GM21367 (cell line): ENCODE measurements around the gene TTC7B.

Experiments used
- ATAC-seq: cut with Tn5 transposase; IDR thresholded peaks from one replicate; pipeline ENCODE4 v1.9.1; 2021; ENCODE audit not compliant: unreplicated experiment

TTC7B gene

GRCh38 chr14:90518069-90518940, 297.9 kb downstream of the TTC7B start:
- ATAC-seq: no peak

GRCh38 chr14:90517076-90517841, 299.0 kb downstream of the TTC7B start:
- no peak for ATAC-seq

- ATAC-seq: no peak
These were observed 301.7 kb downstream of the TTC7B start for GRCh38 chr14:90514566-90514965.

- no peak for ATAC-seq
These were observed 302.2 kb downstream of the TTC7B start for GRCh38 chr14:90514015-90514398.

GRCh38 chr14:90513161-90514014, 302.8 kb downstream of the TTC7B start:
- ATAC-seq: no peak

- ATAC-seq: no peak
These were observed 303.8 kb downstream of the TTC7B start for GRCh38 chr14:90512329-90512991.

- ATAC-seq: no peak
These were observed 304.4 kb downstream of the TTC7B start for GRCh38 chr14:90511795-90512328.

- ATAC-seq: no peak
These were observed 305.0 kb downstream of the TTC7B start for GRCh38 chr14:90511252-90511651.

- no peak for ATAC-seq
These were observed 306.1 kb downstream of the TTC7B start for GRCh38 chr14:90510159-90510558.

- ATAC-seq: no peak
These were observed 306.8 kb downstream of the TTC7B start for GRCh38 chr14:90509403-90509802.

- ATAC-seq: no peak
These were observed 307.5 kb downstream of the TTC7B start for GRCh38 chr14:90508536-90509254.

GRCh38 chr14:90508036-90508435, 308.2 kb downstream of the TTC7B start:
- no peak for ATAC-seq

- ATAC-seq: no peak
These were observed 308.8 kb downstream of the TTC7B start for GRCh38 chr14:90507428-90507827.

GRCh38 chr14:90506748-90507147, 309.5 kb downstream of the TTC7B start:
- ATAC-seq: no peak

GRCh38 chr14:90505531-90505930, 310.7 kb downstream of the TTC7B start:
- no peak for ATAC-seq

- no peak for ATAC-seq
These were observed 311.6 kb downstream of the TTC7B start for GRCh38 chr14:90504643-90505042.

GRCh38 chr14:90503582-90503981, 312.6 kb downstream of the TTC7B start:
- ATAC-seq: no peak

- no peak for ATAC-seq
These were observed 313.5 kb downstream of the TTC7B start for GRCh38 chr14:90502760-90503159.

GRCh38 chr14:90500665-90501370, 315.4 kb downstream of the TTC7B start:
- ATAC-seq: no peak
